ENCODE results near the gene THAP12. TPM values are rescaled to one million over a fixed set of nuclear protein-coding genes. Genes with fewer than 3 reads are reported as not detected.

THAP12 gene
- total and polyA plus RNA-seq, 10 of the 15 experiments (the other 5 are each of a cell fraction or from before 2014, with no cell fraction given): 12.6 to 45.6 (median 22.3) TPM

GRCh38 chr11:76385903-76386302, 5.0 kb upstream of the THAP12 start:
- ChIA-PET POLR2A (no interaction called here), CTCF (no interaction called here), RAD21 (ENCODE audit: unreplicated experiment) (no interaction called here), SMC1A (ENCODE audit: uncharacterized antibody, unreplicated experiment) (no interaction called here)
- peaks cover 4% of the 10 kb centered on the region; the same call in 1 of the 2 replicates for H3K4me1 ChIP-seq (ENCODE audit: control insufficient read depth, insufficient read depth, low read length)
- FAIRE-seq: no peak
- no peaks in the 10 kb centered on the region for H3K36me3 ChIP-seq (ENCODE audit: control insufficient read depth in 2 of 2, insufficient read depth in 2 of 2, low read length in 1 of 2)
- no TSS peak for BruUV-seq (replicated peaks)
- DNase-seq (ENCODE audit: low read depth, low spot score): no peak
- no peak for TF ChIP-seq STAT1 (conservative IDR thresholded peaks at IDR 0.05)
- TF ChIP-seq IRF3 (IDR thresholded peaks at IDR 0.05): no peak
- no peak for TF ChIP-seq SREBF1 (IDR thresholded peaks at IDR 0.05; ENCODE audit: low read length)
- TF ChIP-seq KAT2A (conservative IDR thresholded peaks at IDR 0.05; ENCODE audit: control insufficient read depth, low read depth, low read length): no peak
- no peak for TF ChIP-seq GATAD2B (conservative IDR thresholded peaks at IDR 0.05; ENCODE audit: low read depth)
- H3K9ac ChIP-seq (ENCODE audit: control insufficient read depth, insufficient read depth, low read length): no peak overlapping the region
- no peaks in the 10 kb centered on the region for H3K79me2 ChIP-seq (ENCODE audit: control insufficient read depth, insufficient read depth, low read length)
- WGBS (ENCODE audit: insufficient coverage, insufficient replicate concordance, low lambda C conversion rate, missing lambda C conversion rate): 88% methylated on average over 5 of the region's 5 CpGs
- intact Hi-C loops (cut with micrococcal nuclease; ENCODE audit: unreplicated experiment) (no loop called here), in situ Hi-C loops (cut with MboI) (no loop called here)
- no peaks in the 10 kb centered on the region for H3K9me3 ChIP-seq (replicated peaks; ENCODE audit: control insufficient read depth, insufficient read depth, low read length)
- H4K20me1 ChIP-seq (ENCODE audit: control insufficient read depth, insufficient read depth): no peaks in the 10 kb centered on the region
- no peak overlapping the region for H3K4me2 ChIP-seq (ENCODE audit: control insufficient read depth, insufficient read depth)
- no peak overlapping the region for H2AFZ ChIP-seq (ENCODE audit: control insufficient read depth, low read depth, low read length)
- ATAC-seq: no peak
- no peak overlapping the region for H3K27ac ChIP-seq (ENCODE audit: control insufficient read depth, insufficient read depth)
- H3K27me3 ChIP-seq (replicated peaks in 1 of 2; ENCODE audit: control insufficient read depth in 2 of 2, insufficient read depth in 2 of 2, low read length in 1 of 2): no peaks in the 10 kb centered on the region
- no peak overlapping the region for H3K4me3 ChIP-seq

GRCh38 chr11:76382209-76382608, 1.3 kb upstream of the THAP12 start:
- no peak overlapping the region for H3K9ac ChIP-seq (ENCODE audit: control insufficient read depth, insufficient read depth, low read length)
- no peaks in the 10 kb centered on the region for H3K9me3 ChIP-seq (replicated peaks; ENCODE audit: control insufficient read depth, insufficient read depth, low read length)
- in situ Hi-C loops (cut with MboI): no loop called here
- ATAC-seq (no peak), DNase-seq (ENCODE audit: low read depth, low spot score) (no peak), FAIRE-seq (no peak)
- SMC1A ChIA-PET (ENCODE audit: uncharacterized antibody, unreplicated experiment): interaction anchor here (1.0 to 1.7 kb wide), 5 partner anchors 13 to 554 kb away, joined by 3 to 4 read pairs (median 4); no protein-coding TSS in a partner anchor
- H3K4me2 ChIP-seq (ENCODE audit: control insufficient read depth, insufficient read depth): peak overlapping the region; percentile 84; the same call in 1 of the 2 replicates
- 57% methylated on average over 6 of the region's 6 CpGs for WGBS (ENCODE audit: insufficient coverage, insufficient replicate concordance, low lambda C conversion rate, missing lambda C conversion rate)
- H3K27ac ChIP-seq (ENCODE audit: control insufficient read depth, insufficient read depth): no peak overlapping the region
- POLR2A ChIA-PET: interaction anchor here (0.7 kb wide), 1 partner anchor 49 kb away, joined by 4 read pairs; no protein-coding TSS in a partner anchor
- H4K20me1 ChIP-seq (ENCODE audit: control insufficient read depth, insufficient read depth): no peaks in the 10 kb centered on the region
- peaks cover 15% of the 10 kb centered on the region for H3K79me2 ChIP-seq (ENCODE audit: control insufficient read depth, insufficient read depth, low read length)
- intact Hi-C loops (cut with micrococcal nuclease; ENCODE audit: unreplicated experiment): loop anchor here (5.0 kb wide), 1 partner anchor 145 kb away; no protein-coding TSS in a partner anchor
- H2AFZ ChIP-seq (ENCODE audit: control insufficient read depth, low read depth, low read length): no peak overlapping the region
- CTCF ChIA-PET: interaction anchor here (0.6 to 1.9 kb wide), 4 partner anchors 8 to 175 kb away, joined by 3 to 7 read pairs (median 3); no protein-coding TSS in a partner anchor
- RAD21 ChIA-PET (ENCODE audit: unreplicated experiment): interaction anchor here (0.6 to 1.3 kb wide), 2 partner anchors 43 to 109 kb away, joined by 3 read pairs; no protein-coding TSS in a partner anchor
- peaks cover 12% of the 10 kb centered on the region for H3K4me1 ChIP-seq (ENCODE audit: control insufficient read depth, insufficient read depth, low read length)
- TF ChIP-seq ATF7 (IDR thresholded peaks at IDR 0.05; ENCODE audit: low read depth) (peak; percentile 36; the same call in 1 of the 2 replicates), CBFB (IDR thresholded peaks at IDR 0.05; ENCODE audit: low read depth) (no peak)
- BruUV-seq (replicated peaks): no TSS peak
- no peaks in the 10 kb centered on the region for H3K27me3 ChIP-seq (replicated peaks in 1 of 2; ENCODE audit: control insufficient read depth in 2 of 2, insufficient read depth in 2 of 2, low read length in 1 of 2)
- no peaks in the 10 kb centered on the region for H3K36me3 ChIP-seq (ENCODE audit: control insufficient read depth in 2 of 2, insufficient read depth in 2 of 2, low read length in 1 of 2)
- peak overlapping the region; percentile 53; the same call in 1 of the 2 replicates for H3K4me3 ChIP-seq

All from GM12878 (cell line).